ENCODE measurements around the gene SERINC5. TPM values are rescaled to one million over a fixed set of nuclear protein-coding genes. Genes with fewer than 3 reads are reported as not detected.

The SERINC5 gene
- total RNA-seq, 1 experiment from 2014 or later = 52.3 TPM

DNA sequence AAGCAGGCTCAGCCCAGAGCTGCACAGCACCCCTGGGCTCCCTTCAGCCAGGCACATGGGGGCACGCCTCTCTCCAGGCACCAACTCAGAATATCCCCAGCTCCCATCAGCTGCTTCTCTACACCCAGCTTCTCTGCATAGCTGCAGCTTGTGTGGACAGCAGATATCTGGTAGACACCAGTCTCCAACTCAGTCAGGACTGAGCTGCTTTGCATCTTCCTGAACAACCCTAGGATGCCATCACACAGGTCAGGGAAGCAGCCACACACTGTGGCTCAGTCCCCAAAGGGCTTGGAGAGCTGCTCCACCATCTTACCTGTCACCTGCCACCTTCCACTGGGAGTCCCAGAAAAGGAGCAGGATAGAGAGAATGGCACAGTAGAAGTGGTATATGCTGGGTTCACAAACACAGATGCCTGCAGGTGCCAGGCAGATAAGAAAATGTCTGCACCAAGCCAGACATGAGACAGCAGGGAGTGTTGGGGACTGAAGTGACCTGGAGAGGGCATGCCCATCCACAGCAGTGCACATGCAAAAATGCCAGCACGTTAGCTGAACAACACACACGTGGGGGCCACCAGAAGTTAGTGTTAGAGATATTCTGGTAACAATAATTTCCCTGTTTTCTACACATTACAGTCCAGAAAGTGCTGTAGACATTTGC, 178.7 kb downstream of the SERINC5 start:
- Histone ChIP-seq H3K27ac (ENCODE audit: insufficient read length, low read depth, low read length) (no peak overlapping the region), H2AFZ (ENCODE audit: low read length) (no peak overlapping the region), H2BK120ac (ENCODE audit: low read depth, low read length, poor library complexity, severe bottlenecking) (no peak overlapping the region), H3K79me1 (ENCODE audit: insufficient read depth, low read depth, low read length, poor library complexity, severe bottlenecking) (no peaks in the 10 kb centered on the region), H2BK5ac (ENCODE audit: insufficient read length, low read length) (no peak overlapping the region), H4K20me1 (ENCODE audit: control insufficient read depth, insufficient read depth, insufficient read length) (no peaks in the 10 kb centered on the region), H2BK15ac (ENCODE audit: low read depth, low read length) (no peak overlapping the region), H2AK5ac (ENCODE audit: insufficient read length, low read length) (no peak overlapping the region), H4K91ac (ENCODE audit: insufficient read length, low read depth, low read length) (no peak overlapping the region), H4K5ac (ENCODE audit: insufficient read length, low read depth, low read length) (no peak overlapping the region), H3K4ac (ENCODE audit: low read depth, low read length) (no peak overlapping the region), H3K9me3 (ENCODE audit: control insufficient read depth, low read depth, low read length) (no peaks in the 10 kb centered on the region), H3K4me1 (ENCODE audit: insufficient read depth, low read length) (no peaks in the 10 kb centered on the region), H3T11ph (ENCODE audit: low read length) (no peak overlapping the region), H3K79me2 (ENCODE audit: insufficient read depth, low read length) (no peaks in the 10 kb centered on the region), H4K8ac (replicated peaks; ENCODE audit: insufficient read length, low read depth, low read length) (no peak overlapping the region), H2BK20ac (ENCODE audit: low read depth, low read length, poor library complexity, severe bottlenecking) (no peak overlapping the region), H3K23me2 (ENCODE audit: insufficient read length, low read depth, low read length, poor library complexity, severe bottlenecking) (no peaks in the 10 kb centered on the region), H3K23ac (ENCODE audit: insufficient read length, low read depth, low read length) (no peak overlapping the region), H3K4me2 (ENCODE audit: insufficient read depth, insufficient read length, low read length) (no peak overlapping the region), H3K27me3 (ENCODE audit: insufficient read depth, low read length) (no peaks in the 10 kb centered on the region), H2BK12ac (ENCODE audit: insufficient read length, low read depth, low read length) (no peak overlapping the region), H3K9ac (ENCODE audit: extremely low read depth, insufficient read length, low read length) (no peak overlapping the region), H3K56ac (ENCODE audit: insufficient read length, low read depth, low read length) (no peak overlapping the region), H3K14ac (ENCODE audit: insufficient read depth, low read length) (no peak overlapping the region; the same call in 1 of the 2 replicates), H3K18ac (ENCODE audit: insufficient read length, low read depth, low read length) (no peak overlapping the region)
- Mint-ChIP-seq H3K27ac (no peak overlapping the region; a peak in 1 of 7 replicates), H3K27me3 (ENCODE audit: low read depth) (no peaks in the 10 kb centered on the region; the same call in 1 of the 2 replicates), H3K36me3 (ENCODE audit: insufficient read depth in 1 of 3, low read depth in 3 of 3) (peaks cover 1 to 9% (median 3%) of the 10 kb centered on the region in 3 experiments; a peak in 2 of 7 replicates), H3K9me3 (no peaks in the 10 kb centered on the region), H3K4me1 (peaks cover 3 to 5% of the 10 kb centered on the region in 2 experiments; a peak in 3 of 4 replicates), H3K4me3 (no peak overlapping the region)
- DNase-seq = no peak
- TF ChIP-seq, protein P1, sequence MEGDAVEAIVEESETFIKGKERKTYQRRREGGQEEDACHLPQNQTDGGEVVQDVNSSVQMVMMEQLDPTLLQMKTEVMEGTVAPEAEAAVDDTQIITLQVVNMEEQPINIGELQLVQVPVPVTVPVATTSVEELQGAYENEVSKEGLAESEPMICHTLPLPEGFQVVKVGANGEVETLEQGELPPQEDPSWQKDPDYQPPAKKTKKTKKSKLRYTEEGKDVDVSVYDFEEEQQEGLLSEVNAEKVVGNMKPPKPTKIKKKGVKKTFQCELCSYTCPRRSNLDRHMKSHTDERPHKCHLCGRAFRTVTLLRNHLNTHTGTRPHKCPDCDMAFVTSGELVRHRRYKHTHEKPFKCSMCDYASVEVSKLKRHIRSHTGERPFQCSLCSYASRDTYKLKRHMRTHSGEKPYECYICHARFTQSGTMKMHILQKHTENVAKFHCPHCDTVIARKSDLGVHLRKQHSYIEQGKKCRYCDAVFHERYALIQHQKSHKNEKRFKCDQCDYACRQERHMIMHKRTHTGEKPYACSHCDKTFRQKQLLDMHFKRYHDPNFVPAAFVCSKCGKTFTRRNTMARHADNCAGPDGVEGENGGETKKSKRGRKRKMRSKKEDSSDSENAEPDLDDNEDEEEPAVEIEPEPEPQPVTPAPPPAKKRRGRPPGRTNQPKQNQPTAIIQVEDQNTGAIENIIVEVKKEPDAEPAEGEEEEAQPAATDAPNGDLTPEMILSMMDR (conservative IDR thresholded peaks at IDR 0.05) = no peak
- WGBS (ENCODE audit: extremely low coverage, insufficient read length, low lambda C conversion rate) = no CpG with 5 or more reads among the region's 3 CpGs

Measured in H9 (cell line).